Caco-2 (cell line): Measurements from ENCODE around the gene CENPP. TPM values are rescaled to one million over a fixed set of nuclear protein-coding genes. Genes with fewer than 3 reads are reported as not detected.

Experiments used
- BruUV-seq: library from RNA; stranded (reverse); fragments of 400-500 nt; replicated peaks from 2 replicates; lab custom pipeline; 2021; lab: Mats Ljungman, UMichigan
- CTCF ChIA-PET: fragments of 300-600 bp; sonication (Branson Sonifier 250); formaldehyde crosslinking; loops from one replicate; lab custom pipeline; 2022; ENCODE audit warnings: antibody characterized with exemption; lab: Charles Lee
- POLR2A ChIA-PET: fragments of 300-600 bp; sonication (Branson Sonifier 250); formaldehyde crosslinking; loops from one replicate; lab custom pipeline; 2022; ENCODE audit warnings: antibody characterized with exemption; lab: Charles Lee
- DNase-seq, 2 experiments: peaks; one replicate each; pipeline versions ENCODE4 v3.0.0 to v3.0.0-alpha.2; 2020 to 2022
- H3K27me3 ChIP-seq: replicated peaks from 2 replicates; pipeline ENCODE4 v1.6.0; 2011; ENCODE audit warnings: low read length; ENCODE audit not compliant: control insufficient read depth, insufficient read depth
- H3K36me3 ChIP-seq: 2 replicates; pipeline ENCODE4 v1.5.1; 2011; ENCODE audit warnings: low read length; ENCODE audit not compliant: control insufficient read depth, insufficient read depth
- H3K4me1 ChIP-seq: fragments of 250-450 bp; sonication (Bioruptor Pico); 2 replicates; pipeline ENCODE4 v1.5.1; 2020; ENCODE audit warnings: mild to moderate bottlenecking
- H3K4me3 ChIP-seq: 2 replicates; pipeline ENCODE4 v1.5.1; 2011; ENCODE audit warnings: low read depth, mild to moderate bottlenecking, control low read depth, low read length
- H3K9me3 ChIP-seq: fragments of 250-450 bp; sonication (Bioruptor Pico); 2 replicates; pipeline ENCODE4 v1.5.1; 2020; ENCODE audit warnings: mild to moderate bottlenecking, moderate library complexity
- H3K27ac Mint-ChIP-seq: one replicate; pipeline ENCODE4 v1.8.0; 2022; ENCODE audit warnings: mixed read lengths; ENCODE audit not compliant: unreplicated experiment
- H3K27me3 Mint-ChIP-seq: one replicate; pipeline ENCODE4 v1.8.0; 2022; ENCODE audit warnings: mixed read lengths; ENCODE audit not compliant: insufficient read depth, unreplicated experiment
- H3K36me3 Mint-ChIP-seq: one replicate; pipeline ENCODE4 v1.8.0; 2022; ENCODE audit warnings: mild to moderate bottlenecking, mixed read lengths; ENCODE audit not compliant: insufficient read depth, unreplicated experiment
- H3K4me1 Mint-ChIP-seq: one replicate; pipeline ENCODE4 v1.8.0; 2022; ENCODE audit warnings: low read depth, mixed read lengths; ENCODE audit not compliant: unreplicated experiment
- H3K4me3 Mint-ChIP-seq: one replicate; pipeline ENCODE4 v1.8.0; 2022; ENCODE audit warnings: mild to moderate bottlenecking, moderate library complexity, mixed read lengths; ENCODE audit not compliant: unreplicated experiment
- H3K9me3 Mint-ChIP-seq: one replicate; pipeline ENCODE4 v1.8.0; 2022; ENCODE audit warnings: mixed read lengths; ENCODE audit not compliant: unreplicated experiment
- CTCF ChIP-seq, 2 experiments: fragments of 200-600 bp in 1 of 2; IDR thresholded peaks; 1 replicate in 1 of 2; 2 replicates in 1 of 2; pipeline versions ENCODE4 v1.5.1 to v1.8.0; 2011 to 2022; ENCODE audit warnings: antibody characterized with exemption in 1 of 2, control low read depth in 1 of 2, inconsistent platforms in 1 of 2, low read depth in 1 of 2, low read length in 1 of 2, mild to moderate bottlenecking in 1 of 2, moderate library complexity in 1 of 2; ENCODE audit not compliant: insufficient read depth in 1 of 2, severe bottlenecking in 1 of 2, unreplicated experiment in 1 of 2
- intact Hi-C: fragments of 100-400 bp; cut with micrococcal nuclease; formaldehyde crosslinking; loops from one replicate; pipeline ENCODE4 v1.10.0; 2022; ENCODE audit not compliant: unreplicated experiment
- total RNA-seq: library from RNA; stranded (reverse); gene quantifications from 2 replicates; pipeline ENCODE4 v1.2.3, GENCODE V29; 2022

The CENPP gene
- total RNA-seq, 1 experiment from 2014 or later = 7.6 TPM

GRCh38 chr9:92501671-92502393 is 176.1 kb downstream of the CENPP start:
- BruUV-seq = no TSS peak
- intact Hi-C loops = loop anchor here (2.0 kb wide), 1 partner anchor 133 kb away; no protein-coding TSS in a partner anchor
- H3K4me1 ChIP-seq = no peaks in the 10 kb centered on the region
- no peaks in the 10 kb centered on the region for H3K36me3 ChIP-seq
- Mint-ChIP-seq H3K4me1 (peaks cover 11% of the 10 kb centered on the region), H3K9me3 (no peaks in the 10 kb centered on the region), H3K4me3 (no peak overlapping the region), H3K36me3 (no peaks in the 10 kb centered on the region), H3K27ac (no peak overlapping the region), H3K27me3 (no peaks in the 10 kb centered on the region)
- H3K9me3 ChIP-seq = no peaks in the 10 kb centered on the region
- ChIA-PET POLR2A (no interaction called here), CTCF (interaction anchor here (0.9 to 1.0 kb wide), 3 partner anchors 132 to 307 kb away, joined by 3 to 4 read pairs (median 3); no protein-coding TSS in a partner anchor)
- H3K27me3 ChIP-seq = no peaks in the 10 kb centered on the region
- peak; percentile 15 to 60 for TF ChIP-seq CTCF (IDR thresholded peaks at IDR 0.05; ENCODE audit: insufficient read depth in 1 of 2, low read depth in 1 of 2, low read length in 1 of 2, severe bottlenecking in 1 of 2, unreplicated experiment in 1 of 2)
- DNase-seq = peak; percentile 33 to 45
- H3K4me3 ChIP-seq = no peak overlapping the region

- no peaks in the 10 kb centered on the region for H3K36me3 ChIP-seq
- H3K9me3 ChIP-seq = no peaks in the 10 kb centered on the region
- ChIA-PET POLR2A (no interaction called here), CTCF (no interaction called here)
- Mint-ChIP-seq H3K4me1 (peaks cover 11% of the 10 kb centered on the region), H3K27me3 (no peaks in the 10 kb centered on the region), H3K9me3 (no peaks in the 10 kb centered on the region), H3K4me3 (no peak overlapping the region), H3K27ac (no peak overlapping the region), H3K36me3 (no peaks in the 10 kb centered on the region)
- H3K4me3 ChIP-seq = no peak overlapping the region
- H3K4me1 ChIP-seq = no peaks in the 10 kb centered on the region
- H3K27me3 ChIP-seq = no peaks in the 10 kb centered on the region
- no peak for DNase-seq
- intact Hi-C loops = loop anchor here (2.0 kb wide), 1 partner anchor 132 kb away; no protein-coding TSS in a partner anchor
- no peak for TF ChIP-seq CTCF (IDR thresholded peaks at IDR 0.05; ENCODE audit: insufficient read depth in 1 of 2, low read depth in 1 of 2, low read length in 1 of 2, severe bottlenecking in 1 of 2, unreplicated experiment in 1 of 2)
- BruUV-seq = no TSS peak
Measured at GRCh38 chr9:92503156-92503555, 177.4 kb downstream of the CENPP start.

GRCh38 chr9:92504881-92505280 is 179.1 kb downstream of the CENPP start:
- Histone ChIP-seq H3K9me3 (no peaks in the 10 kb centered on the region), H3K4me1 (no peaks in the 10 kb centered on the region), H3K4me3 (no peak overlapping the region), H3K36me3 (no peaks in the 10 kb centered on the region), H3K27me3 (no peaks in the 10 kb centered on the region)
- H3K36me3 Mint-ChIP-seq = no peaks in the 10 kb centered on the region
- CTCF ChIA-PET = no interaction called here
- BruUV-seq = no TSS peak
- TF ChIP-seq CTCF (IDR thresholded peaks at IDR 0.05; ENCODE audit: insufficient read depth in 1 of 2, low read depth in 1 of 2, low read length in 1 of 2, severe bottlenecking in 1 of 2, unreplicated experiment in 1 of 2) = no peak
- no peaks in the 10 kb centered on the region for H3K9me3 Mint-ChIP-seq
- H3K27ac Mint-ChIP-seq = no peak overlapping the region
- DNase-seq = no peak
- intact Hi-C loops = no loop called here
- H3K4me1 Mint-ChIP-seq = peaks cover 11% of the 10 kb centered on the region
- no peak overlapping the region for H3K4me3 Mint-ChIP-seq
- POLR2A ChIA-PET = no interaction called here
- no peaks in the 10 kb centered on the region for H3K27me3 Mint-ChIP-seq
